ENCODE results near the gene BMPR2. TPM values are rescaled to one million over a fixed set of nuclear protein-coding genes. Genes with fewer than 3 reads are reported as not detected.
"Not testable (repeated sequence)": the region's sequence is repeated elsewhere in the genome, so short reads cannot be mapped to it uniquely, and the experiment has no call there.

BMPR2 gene
- total RNA-seq, 1 donor = 44.2 TPM

DNA sequence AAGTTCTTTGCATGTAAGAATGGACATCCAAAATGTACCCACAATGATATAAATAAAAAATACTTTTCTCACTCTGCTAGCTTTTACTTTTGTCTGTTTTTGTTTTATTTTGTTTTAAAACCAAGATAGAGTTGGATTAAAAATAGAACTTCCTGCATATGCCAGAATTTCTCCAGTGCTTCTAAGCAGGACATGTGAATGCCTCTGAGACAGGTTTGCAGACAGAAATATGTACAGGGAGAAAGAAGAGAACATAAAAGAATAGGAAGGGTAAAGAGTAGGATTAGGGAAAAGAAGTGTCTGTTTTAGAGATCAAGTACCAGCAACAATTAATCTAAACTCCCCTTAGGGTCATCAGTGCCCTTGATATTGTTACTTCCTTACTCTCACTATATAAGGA lies 114.4 kb downstream of the BMPR2 start:
- Histone ChIP-seq H3K79me2 (ENCODE audit: insufficient read depth, low read length) (peaks cover 10% of the 10 kb centered on the region), H3K4me1 (ENCODE audit: insufficient read depth, low read length) (peaks cover 3% of the 10 kb centered on the region)

DNA sequence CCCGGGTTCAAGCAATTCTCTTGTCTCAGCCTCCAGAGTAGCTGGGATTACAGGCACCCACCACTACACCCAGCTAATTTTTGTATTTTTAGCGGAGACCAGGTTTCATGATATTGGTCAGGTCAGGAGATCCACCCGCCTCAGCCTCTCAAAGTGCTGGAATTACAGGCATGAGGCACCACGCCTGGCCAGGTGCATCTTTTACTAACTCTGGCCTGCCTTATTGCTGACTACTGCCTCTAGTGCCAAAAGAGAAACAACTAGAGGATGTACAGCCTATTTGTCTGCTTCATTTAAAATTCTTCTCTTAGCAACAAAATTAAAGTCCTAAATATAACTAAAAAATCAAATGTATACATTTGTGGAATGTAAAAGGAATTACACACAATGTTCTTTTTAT lies 115.4 kb downstream of the BMPR2 start:
- peaks cover 3% of the 10 kb centered on the region for H3K4me1 ChIP-seq (ENCODE audit: insufficient read depth, low read length)
- no peaks in the 10 kb centered on the region for H3K27me3 ChIP-seq (ENCODE audit: insufficient read depth, low read length)
- no peak overlapping the region for H3K4me3 ChIP-seq (ENCODE audit: insufficient read depth, low read length)
- no peak overlapping the region for H2AFZ ChIP-seq (ENCODE audit: low read length)
- TF ChIP-seq, protein P1, sequence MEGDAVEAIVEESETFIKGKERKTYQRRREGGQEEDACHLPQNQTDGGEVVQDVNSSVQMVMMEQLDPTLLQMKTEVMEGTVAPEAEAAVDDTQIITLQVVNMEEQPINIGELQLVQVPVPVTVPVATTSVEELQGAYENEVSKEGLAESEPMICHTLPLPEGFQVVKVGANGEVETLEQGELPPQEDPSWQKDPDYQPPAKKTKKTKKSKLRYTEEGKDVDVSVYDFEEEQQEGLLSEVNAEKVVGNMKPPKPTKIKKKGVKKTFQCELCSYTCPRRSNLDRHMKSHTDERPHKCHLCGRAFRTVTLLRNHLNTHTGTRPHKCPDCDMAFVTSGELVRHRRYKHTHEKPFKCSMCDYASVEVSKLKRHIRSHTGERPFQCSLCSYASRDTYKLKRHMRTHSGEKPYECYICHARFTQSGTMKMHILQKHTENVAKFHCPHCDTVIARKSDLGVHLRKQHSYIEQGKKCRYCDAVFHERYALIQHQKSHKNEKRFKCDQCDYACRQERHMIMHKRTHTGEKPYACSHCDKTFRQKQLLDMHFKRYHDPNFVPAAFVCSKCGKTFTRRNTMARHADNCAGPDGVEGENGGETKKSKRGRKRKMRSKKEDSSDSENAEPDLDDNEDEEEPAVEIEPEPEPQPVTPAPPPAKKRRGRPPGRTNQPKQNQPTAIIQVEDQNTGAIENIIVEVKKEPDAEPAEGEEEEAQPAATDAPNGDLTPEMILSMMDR (IDR thresholded peaks at IDR 0.05; ENCODE audit: extremely low read depth, low read depth, low read length) = no peak
- no peak for DNase-seq (ENCODE audit: insufficient read length, low spot score, missing footprints)
- H3K4me2 ChIP-seq (ENCODE audit: insufficient read depth, low read length) = no peak overlapping the region
- H3K36me3 ChIP-seq (ENCODE audit: insufficient read depth, low read length) = no peaks in the 10 kb centered on the region
- peaks cover 6% of the 10 kb centered on the region for H4K20me1 ChIP-seq (ENCODE audit: insufficient read depth, low read length)
- no peak overlapping the region for H3K27ac ChIP-seq (ENCODE audit: low read depth, low read length)
- peaks cover 10% of the 10 kb centered on the region for H3K79me2 ChIP-seq (ENCODE audit: insufficient read depth, low read length)
- H3K9me3 ChIP-seq (ENCODE audit: low read depth, low read length) = no peaks in the 10 kb centered on the region

More for the DNA sequence above, 114.4 kb downstream of the BMPR2 start:
- no peak overlapping the region for H2AFZ ChIP-seq (ENCODE audit: low read length)
- H3K27ac ChIP-seq (ENCODE audit: low read depth, low read length) = no peak overlapping the region
- H3K36me3 ChIP-seq (ENCODE audit: insufficient read depth, low read length) = no peaks in the 10 kb centered on the region
- H4K20me1 ChIP-seq (ENCODE audit: insufficient read depth, low read length) = peaks cover 6% of the 10 kb centered on the region
- H3K4me3 ChIP-seq (ENCODE audit: insufficient read depth, low read length) = no peak overlapping the region
- no peak for DNase-seq (ENCODE audit: insufficient read length, low spot score, missing footprints)
- no peaks in the 10 kb centered on the region for H3K27me3 ChIP-seq (ENCODE audit: insufficient read depth, low read length)
- H3K4me2 ChIP-seq (ENCODE audit: insufficient read depth, low read length) = no peak overlapping the region
- H3K9me3 ChIP-seq (ENCODE audit: low read depth, low read length) = no peaks in the 10 kb centered on the region
- TF ChIP-seq, protein P1 (IDR thresholded peaks at IDR 0.05; ENCODE audit: extremely low read depth, low read depth, low read length) = no peak

DNA sequence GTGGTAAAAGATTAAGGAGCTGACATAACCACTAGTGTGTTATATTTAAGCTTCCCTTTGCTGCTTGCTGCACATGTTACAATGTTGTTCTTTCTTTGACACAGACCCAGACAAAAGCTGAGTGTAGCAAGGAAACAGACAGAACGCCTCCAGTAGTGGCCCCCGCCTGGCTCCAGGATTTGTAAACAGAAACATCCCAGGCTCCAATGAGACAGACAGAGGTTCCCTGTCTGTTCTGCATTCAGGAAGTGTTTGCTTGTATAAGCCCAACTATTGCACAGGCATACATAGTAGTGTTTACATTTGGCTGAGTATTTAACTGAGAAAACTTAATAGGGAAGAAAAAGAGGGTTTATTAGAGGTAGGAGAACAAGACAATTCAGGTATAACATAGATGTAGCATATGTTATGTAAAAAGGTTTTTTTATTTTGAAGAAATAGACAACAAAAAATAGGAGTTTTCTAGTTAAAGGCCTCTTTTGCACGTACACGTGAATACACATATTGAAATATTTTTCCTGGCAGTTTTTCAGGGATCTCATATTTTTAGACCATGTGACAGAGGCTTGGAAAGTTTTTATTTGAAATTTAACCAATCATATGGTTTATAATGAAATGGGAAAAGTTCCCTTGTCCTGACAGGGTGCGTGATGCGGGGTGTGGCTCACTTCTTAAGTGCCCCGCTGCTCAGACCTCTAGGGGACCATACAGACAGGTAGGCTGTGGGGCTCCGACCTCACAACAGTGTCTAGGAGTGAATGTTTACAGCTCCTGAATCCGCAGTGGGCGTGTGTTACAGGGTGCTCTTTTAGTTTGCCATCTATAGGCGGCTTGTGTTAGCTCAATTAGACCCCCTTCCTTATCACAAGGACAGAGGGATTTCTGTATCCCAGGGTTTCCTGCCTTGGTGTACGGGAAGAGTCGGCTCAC lies 118.4 kb downstream of the BMPR2 start:
- peak; percentile 92 for DNase-seq (ENCODE audit: insufficient read length, low spot score, missing footprints)
- H3K4me2 ChIP-seq (ENCODE audit: insufficient read depth, low read length) = no peak overlapping the region
- peaks cover 10% of the 10 kb centered on the region for H3K79me2 ChIP-seq (ENCODE audit: insufficient read depth, low read length)
- H3K36me3 ChIP-seq (ENCODE audit: insufficient read depth, low read length) = no peaks in the 10 kb centered on the region
- H3K9me3 ChIP-seq (ENCODE audit: low read depth, low read length) = no peaks in the 10 kb centered on the region
- peaks cover 2% of the 10 kb centered on the region for H4K20me1 ChIP-seq (ENCODE audit: insufficient read depth, low read length)
- no peak overlapping the region for H3K27ac ChIP-seq (ENCODE audit: low read depth, low read length)
- H2AFZ ChIP-seq (ENCODE audit: low read length) = no peak overlapping the region
- no peak overlapping the region for H3K4me3 ChIP-seq (ENCODE audit: insufficient read depth, low read length)
- no peaks in the 10 kb centered on the region for H3K27me3 ChIP-seq (ENCODE audit: insufficient read depth, low read length)
- H3K4me1 ChIP-seq (ENCODE audit: insufficient read depth, low read length) = peaks cover 3% of the 10 kb centered on the region
- TF ChIP-seq, protein P1 (IDR thresholded peaks at IDR 0.05; ENCODE audit: extremely low read depth, low read depth, low read length) = no peak

DNA sequence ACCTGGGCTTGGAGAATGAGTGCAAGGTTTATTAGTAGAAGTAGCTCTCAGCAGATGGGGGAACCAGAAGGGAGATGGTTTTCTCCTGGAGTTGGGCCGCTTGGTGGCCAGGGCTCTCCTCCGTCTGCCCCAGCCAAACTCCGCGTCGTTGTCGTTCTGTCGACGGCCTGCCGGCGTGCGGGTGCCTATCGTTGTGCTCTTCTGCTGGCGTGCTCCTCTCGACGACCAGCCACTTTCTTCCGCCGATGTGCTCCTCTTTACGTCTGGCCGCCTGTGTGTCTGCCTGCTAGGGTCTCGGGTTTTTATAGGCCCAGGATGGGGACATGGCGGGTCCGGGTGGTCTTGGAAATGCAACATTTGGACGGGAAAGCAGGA lies 119.1 kb downstream of the BMPR2 start:
- H3K4me3 ChIP-seq (ENCODE audit: insufficient read depth, low read length) = no peak overlapping the region
- H2AFZ ChIP-seq (ENCODE audit: low read length) = no peak overlapping the region
- TF ChIP-seq, protein P1 (IDR thresholded peaks at IDR 0.05; ENCODE audit: extremely low read depth, low read depth, low read length) = no peak
- H4K20me1 ChIP-seq (ENCODE audit: insufficient read depth, low read length) = peaks cover 2% of the 10 kb centered on the region
- H3K79me2 ChIP-seq (ENCODE audit: insufficient read depth, low read length) = peaks cover 10% of the 10 kb centered on the region
- no peaks in the 10 kb centered on the region for H3K36me3 ChIP-seq (ENCODE audit: insufficient read depth, low read length)
- H3K4me2 ChIP-seq (ENCODE audit: insufficient read depth, low read length) = no peak overlapping the region
- H3K27ac ChIP-seq (ENCODE audit: low read depth, low read length) = no peak overlapping the region
- peaks cover 3% of the 10 kb centered on the region for H3K4me1 ChIP-seq (ENCODE audit: insufficient read depth, low read length)
- H3K27me3 ChIP-seq (ENCODE audit: insufficient read depth, low read length) = no peaks in the 10 kb centered on the region
- DNase-seq (ENCODE audit: insufficient read length, low spot score, missing footprints) = no peak
- H3K9me3 ChIP-seq (ENCODE audit: low read depth, low read length) = no peaks in the 10 kb centered on the region

DNA sequence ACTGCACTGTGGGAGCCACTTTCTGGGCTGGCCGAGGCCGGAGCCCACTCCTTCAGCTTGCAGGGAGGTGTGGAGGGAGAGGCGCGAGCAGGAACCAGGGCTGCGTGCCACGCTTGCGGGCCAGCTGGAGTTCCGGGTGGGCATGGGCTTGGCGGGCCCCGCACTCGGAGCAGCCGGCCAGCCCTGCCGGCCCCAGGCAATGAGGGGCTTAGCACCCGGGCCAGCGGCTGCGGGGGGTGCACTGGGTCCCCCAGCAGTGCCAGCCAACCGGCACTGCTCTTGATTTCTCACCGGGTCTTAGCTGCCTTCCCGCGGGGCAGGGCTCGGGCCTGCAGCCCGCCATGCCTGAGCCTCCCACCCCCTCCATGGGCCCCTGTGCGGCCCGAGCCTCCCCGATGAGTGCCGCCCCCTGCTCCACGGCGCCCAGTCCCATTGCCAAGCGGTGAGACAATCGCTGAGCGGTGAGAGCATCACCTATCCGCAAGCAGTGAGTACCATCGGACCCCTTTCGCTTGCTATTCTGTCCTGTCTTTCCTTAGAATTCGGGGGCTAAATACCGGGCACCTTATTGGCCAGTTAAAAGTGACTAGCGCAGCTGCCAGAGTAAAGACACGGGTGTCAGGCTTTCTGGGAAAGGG lies 120.8 kb downstream of the BMPR2 start:
- not testable (repeated sequence) for H4K20me1 ChIP-seq (ENCODE audit: insufficient read depth, low read length); H2AFZ ChIP-seq (ENCODE audit: low read length); H3K4me3 ChIP-seq (ENCODE audit: insufficient read depth, low read length); H3K79me2 ChIP-seq (ENCODE audit: insufficient read depth, low read length); H3K4me2 ChIP-seq (ENCODE audit: insufficient read depth, low read length); H3K9me3 ChIP-seq (ENCODE audit: low read depth, low read length); H3K27ac ChIP-seq (ENCODE audit: low read depth, low read length); H3K4me1 ChIP-seq (ENCODE audit: insufficient read depth, low read length); DNase-seq (ENCODE audit: insufficient read length, low spot score, missing footprints); H3K36me3 ChIP-seq (ENCODE audit: insufficient read depth, low read length); H3K27me3 ChIP-seq (ENCODE audit: insufficient read depth, low read length)

DNA sequence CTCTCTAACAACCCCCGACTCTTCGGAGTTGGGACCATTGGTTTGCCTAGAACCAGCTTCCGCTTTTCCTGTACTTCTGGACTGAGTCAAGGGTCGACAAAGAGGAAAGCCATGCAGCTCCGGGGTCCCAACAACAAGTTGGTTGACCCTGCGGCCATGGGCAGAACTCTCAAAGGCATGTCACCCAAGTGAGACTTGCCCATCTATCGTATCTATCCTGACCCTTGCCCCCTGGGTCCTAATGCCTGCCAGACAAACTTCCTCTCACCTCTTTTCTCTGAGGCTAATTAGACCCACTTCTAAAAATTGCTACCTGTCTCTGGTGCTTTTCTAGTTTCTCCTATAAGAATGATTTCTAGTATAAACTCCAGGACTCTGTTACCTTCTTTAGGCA lies 121.3 kb downstream of the BMPR2 start:
- H3K79me2 ChIP-seq (ENCODE audit: insufficient read depth, low read length); H3K4me3 ChIP-seq (ENCODE audit: insufficient read depth, low read length); H2AFZ ChIP-seq (ENCODE audit: low read length); H4K20me1 ChIP-seq (ENCODE audit: insufficient read depth, low read length); H3K27me3 ChIP-seq (ENCODE audit: insufficient read depth, low read length); H3K9me3 ChIP-seq (ENCODE audit: low read depth, low read length); DNase-seq (ENCODE audit: insufficient read length, low spot score, missing footprints); H3K27ac ChIP-seq (ENCODE audit: low read depth, low read length); H3K4me2 ChIP-seq (ENCODE audit: insufficient read depth, low read length); H3K4me1 ChIP-seq (ENCODE audit: insufficient read depth, low read length); H3K36me3 ChIP-seq (ENCODE audit: insufficient read depth, low read length): not testable (repeated sequence)

Measured in osteoblast (primary cell).